Limb (tissue), 2 donors: ENCODE results near the gene REEP1.
"Not testable (repeated sequence)": the region's sequence is repeated elsewhere in the genome, so short reads cannot be mapped to it uniquely, and the experiment has no call there.

ENCODE experiments used
- DNase-seq, 2 donors: peaks; one replicate each; pipeline ENCODE4 v3.0.0-alpha.2; 2016; ENCODE audit errors: extremely low spot score in 2 of 2

REEP1 gene

DNA sequence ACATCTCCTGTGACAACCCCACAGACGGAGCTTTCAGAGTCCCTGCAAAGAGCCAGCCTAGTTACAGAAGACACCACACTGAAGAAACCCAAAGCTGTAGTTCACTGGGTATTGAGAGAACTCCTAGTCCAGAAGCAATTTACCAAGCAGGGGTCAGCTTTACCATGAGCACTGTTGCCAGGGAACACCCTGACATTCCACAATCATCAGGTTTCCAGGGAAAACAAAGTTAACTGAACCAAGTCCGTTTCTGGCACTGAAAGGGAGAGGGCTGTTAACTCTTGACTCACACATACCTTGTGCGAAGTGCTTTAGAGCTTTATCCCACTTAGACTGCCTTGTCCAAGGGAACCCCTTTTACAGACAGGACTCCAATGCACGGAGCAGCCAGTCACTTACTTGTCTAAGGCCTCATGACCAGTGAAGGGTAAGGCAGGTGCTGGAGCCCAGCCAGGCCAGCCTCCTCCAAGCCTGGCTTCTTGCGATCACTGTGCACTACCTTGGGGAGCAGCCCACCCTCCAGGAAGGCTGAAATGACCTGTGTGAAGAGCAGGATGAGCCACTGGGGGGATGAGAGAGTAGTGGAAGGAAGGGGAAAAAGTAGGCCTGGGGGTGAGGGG, 53.9 kb downstream of the REEP1 start:
- DNase-seq = peak in 1 of 2 donors; percentile 42

DNA sequence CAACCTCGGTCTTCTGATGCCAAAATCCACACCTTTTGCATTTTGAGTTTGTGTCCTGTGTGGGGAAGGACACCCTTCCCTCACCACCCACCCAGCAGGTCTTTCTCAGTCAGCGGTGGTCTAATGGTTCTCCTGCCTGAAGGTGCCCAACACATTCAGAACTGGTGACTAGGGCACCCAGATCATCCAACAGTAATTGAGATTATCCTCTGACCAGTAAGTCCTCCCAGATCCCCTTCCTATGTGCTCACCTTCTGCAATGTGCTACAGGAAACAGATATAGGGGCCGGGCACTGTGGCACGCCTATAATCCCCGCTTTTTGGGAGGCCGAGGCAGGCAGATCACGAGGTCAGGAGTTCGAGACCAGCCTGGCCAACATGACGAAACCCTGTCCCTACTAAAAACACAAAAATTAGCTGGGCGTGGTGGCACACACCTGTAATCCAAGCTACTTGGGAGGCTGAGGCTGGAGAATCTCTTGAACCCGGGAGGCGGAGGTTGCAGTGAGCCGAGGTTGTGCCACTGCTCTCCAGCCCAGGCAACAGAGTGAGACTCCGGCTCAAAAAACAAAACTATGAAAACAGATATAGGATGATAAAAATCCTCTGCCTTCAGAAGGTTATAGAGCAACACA, 56.2 kb downstream of the REEP1 start:
- DNase-seq = no peak

DNA sequence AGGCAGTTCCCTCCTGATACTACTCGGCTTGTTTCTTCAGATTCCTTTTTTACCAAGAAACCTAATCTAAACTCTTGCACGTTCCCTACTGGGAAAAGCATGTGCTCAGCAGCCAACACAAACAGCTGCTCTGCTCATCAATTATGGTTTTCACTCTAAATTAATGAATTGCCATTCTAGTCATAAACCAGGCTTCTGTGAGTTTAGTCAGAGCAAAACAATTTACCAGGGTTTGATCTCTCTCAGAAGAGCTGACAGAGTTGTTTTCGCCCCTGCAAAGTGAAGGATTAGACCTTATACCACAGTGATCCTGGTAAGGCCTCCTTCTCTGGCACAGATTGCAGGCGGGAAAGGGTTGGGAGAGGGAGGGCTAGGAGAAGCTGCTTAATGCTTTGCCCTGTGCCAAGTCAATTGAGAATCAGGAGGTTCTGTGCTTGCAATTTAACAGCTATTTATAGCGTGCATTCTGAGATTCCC, 57.2 kb downstream of the REEP1 start:
- DNase-seq = peak; percentile 48 to 63

DNA sequence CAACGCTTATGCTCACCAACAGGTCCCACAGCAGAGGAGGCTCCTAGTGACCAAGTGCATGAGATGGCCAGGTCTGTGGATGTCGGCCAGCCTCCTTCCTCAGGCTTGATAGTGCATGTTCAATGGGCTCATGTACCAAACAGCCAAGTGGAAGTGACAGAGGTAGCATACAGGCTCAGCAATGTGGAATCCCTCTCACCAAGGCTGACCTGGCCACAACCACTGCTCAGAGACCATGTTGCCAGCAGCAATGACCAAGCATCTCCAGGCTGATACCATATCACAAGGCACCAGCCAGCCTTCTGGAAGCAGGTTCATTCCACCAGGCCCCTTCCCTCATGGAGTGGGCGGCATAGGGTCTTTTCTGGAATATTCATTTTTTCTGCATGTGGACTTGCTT, 61.5 kb downstream of the REEP1 start:
- DNase-seq = no peak

DNA sequence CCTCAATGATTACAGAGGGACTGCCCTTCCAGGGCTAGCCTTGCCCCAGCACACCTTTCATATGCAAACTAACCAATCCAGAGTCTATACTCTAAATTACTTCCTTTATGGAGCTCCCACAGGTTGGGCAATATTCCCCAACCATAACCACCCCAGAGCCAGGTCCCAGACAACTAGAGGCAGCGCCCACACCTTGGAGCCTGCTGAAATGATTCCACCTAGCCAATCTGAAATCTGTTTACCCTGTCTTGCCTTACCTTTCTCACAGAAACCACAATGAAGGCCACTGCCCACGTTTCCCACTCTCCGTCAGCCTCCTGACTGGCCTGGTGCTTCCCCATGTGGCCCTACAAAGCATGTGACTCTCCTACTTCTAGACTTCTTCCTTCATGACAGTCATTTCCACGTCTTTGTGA, 62.0 kb downstream of the REEP1 start:
- no peak for DNase-seq

DNA sequence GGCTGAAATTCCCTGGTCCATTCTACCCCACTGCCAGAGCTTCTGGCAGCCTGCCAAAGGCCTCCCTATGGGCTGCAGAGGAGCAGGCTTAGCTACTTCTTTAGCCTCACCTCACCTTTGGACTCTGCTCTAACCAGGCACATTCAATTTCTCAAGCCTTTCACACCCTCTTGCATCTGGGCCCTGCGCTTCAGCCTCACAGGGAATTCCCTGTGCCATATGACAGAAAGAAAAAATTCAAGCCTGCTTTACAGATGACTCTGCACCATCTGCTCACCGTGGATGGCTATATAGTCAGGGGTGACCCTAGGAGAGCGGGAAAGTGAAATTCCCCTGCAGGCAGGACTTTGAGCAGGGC, 62.5 kb downstream of the REEP1 start:
- peak in 1 of 2 donors; percentile 59 for DNase-seq

DNA sequence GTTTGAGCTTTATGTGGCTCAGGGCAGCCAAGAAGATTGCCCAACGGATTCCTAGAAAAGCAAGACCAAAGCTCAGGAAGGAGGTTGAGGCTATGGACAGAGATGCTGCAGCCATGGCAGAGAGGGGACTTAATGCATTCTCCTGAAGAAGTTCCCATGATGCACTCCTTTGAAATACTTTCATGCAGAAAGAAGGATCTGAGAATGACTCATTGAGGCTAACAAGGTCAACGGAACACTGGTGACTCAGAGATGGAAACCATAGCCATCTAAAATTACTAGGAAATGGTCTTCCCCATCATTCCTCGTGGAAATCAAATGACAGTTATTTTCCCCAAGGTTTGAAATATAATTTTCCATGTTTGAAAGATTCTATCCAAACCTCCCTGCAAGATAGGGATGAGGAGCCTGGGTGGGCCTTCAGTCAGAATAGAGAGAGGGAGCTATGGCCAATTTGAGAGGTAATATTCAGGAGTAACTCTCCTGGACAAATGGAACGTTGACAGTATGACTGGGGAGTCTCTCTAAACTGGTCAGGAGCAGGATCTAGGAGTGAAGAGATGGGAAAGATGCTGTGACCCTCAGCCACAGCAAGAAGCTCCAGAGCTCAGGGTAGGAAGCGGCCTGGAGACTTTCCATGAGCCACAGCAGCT, 63.0 kb downstream of the REEP1 start:
- no peak for DNase-seq

DNA sequence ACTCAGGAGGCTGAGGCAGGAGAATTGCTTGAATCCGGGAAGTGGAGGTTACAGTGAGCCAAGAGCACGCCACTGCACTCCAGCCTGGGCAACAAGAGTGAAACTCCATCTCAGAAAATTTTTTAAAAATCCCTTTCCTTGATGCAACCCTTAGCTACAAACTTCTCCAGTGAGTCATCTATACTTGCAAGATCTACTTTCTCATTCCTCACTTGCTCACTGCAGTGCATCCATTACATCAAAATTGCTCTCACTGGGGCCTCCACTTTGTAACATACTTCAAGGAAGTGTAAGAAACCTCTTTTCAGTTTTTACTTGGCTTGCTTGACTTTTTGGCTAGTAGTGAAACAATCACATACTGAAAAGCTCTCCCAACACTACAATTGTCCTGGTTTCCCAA, 65.3 kb downstream of the REEP1 start:
- DNase-seq = no peak

DNA sequence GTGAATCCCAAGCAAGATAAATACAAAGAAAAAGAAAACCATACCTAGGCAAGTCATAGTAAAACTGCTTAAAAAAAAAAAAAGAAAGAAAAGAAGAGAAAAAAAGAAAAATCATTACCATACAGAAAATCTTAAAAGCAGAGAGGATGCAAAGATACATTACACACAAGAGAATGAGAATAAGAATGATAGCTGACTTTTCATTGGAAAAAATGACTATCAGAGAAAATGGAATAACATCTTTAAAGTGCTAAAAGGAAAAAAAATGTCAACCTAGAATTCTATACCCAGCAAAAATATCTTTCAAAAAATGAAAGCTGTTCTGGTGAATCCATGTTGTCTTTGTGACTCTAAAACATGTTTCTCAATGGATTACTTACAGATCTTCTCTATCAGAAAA, 66.2 kb downstream of the REEP1 start:
- no peak for DNase-seq

DNA sequence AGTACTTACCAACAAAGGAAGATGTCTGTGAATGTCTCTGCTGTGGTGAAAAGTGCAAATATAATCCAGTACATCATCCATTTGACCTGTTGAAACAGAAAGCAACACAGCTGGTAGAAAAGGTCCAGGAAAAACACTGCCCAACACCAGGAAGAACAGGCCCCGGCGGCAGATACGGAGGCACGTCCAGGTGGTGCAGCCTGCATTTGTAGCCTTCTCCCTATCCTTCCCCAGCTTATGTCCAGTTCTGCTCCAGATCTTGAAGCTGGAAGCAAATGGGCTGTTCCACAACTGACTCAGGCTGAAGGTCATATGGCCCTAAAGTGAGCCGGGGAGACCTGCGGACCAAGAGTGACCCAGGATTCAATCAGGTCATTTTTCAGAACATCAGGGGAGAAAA, 73.5 kb downstream of the REEP1 start:
- no peak for DNase-seq

DNA sequence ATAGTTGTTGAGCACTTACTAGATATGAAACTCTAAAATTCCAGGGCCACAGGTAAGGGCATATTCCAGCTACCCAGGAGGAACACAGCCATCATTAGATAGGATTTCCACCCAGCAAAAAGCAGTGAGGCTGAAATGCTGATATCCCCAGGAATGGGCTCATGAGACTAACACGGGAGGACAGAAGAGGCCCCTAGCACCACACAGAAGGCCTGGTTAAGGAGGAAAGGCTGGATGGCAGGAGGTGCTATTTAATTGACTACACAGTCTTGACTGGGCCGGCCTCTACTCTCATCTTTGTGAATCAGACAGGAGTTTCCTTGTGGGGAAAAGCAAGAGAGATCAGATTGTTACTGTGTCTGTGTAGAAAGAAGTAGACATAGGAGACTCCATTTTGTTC, 76.4 kb downstream of the REEP1 start:
- DNase-seq = no peak

DNA sequence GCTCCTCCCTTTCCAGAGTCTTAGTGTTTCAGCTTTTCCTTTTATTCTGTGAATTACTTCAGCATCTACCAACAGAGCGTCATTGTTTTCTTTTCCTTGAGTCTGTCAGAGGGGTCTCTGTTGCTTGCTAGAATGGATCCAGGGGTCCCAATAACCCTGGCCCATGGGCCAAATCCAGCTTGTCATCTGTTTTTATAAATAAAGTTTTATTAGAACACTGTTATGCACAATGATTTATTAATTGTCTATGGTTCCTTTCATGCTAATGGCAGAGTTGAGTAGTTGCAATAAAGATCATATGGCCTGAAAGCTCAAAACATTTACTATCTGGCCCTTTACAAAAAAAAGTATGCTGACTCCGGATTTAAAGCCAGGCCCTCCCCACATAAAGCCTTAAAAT, 79.3 kb downstream of the REEP1 start:
- no peak for DNase-seq

DNA sequence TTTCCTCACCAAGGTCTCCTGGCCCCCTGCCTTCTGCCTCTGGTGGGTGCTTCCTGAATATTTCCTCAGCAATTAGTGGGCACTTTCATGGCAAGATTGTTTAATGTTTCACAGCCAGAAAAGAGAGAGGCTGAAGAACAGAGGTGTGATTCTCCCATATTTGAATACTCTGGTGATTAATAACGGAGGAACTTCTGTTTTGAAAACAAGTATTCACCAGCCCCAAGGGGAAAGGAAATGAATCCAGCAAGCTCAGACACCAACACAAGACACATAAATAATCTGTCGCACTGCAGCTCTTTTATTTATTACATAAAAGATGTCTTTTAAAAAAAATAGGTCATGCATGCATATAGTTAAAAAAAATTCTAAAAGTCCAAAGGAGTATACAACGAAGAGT, 80.4 kb downstream of the REEP1 start:
- no peak for DNase-seq

DNA sequence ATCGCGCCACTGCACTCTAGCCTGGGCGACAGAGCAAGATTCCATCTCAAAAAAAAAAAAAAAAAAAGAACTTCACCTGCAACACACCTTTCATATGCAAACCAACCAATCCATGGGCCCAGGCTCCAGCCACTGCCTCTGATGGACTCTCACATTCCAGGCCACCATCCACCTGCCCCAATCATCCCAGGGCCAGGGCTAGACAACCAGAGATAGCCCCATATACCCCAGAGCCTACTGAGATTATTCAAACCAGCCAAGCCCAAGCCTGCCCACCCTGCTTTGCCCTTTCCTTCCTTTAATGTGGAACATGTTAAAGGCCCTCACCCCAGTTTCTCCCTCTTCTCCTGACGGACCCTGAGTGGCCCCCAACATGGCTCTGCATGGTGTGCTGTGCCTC, 81.1 kb downstream of the REEP1 start:
- no peak for DNase-seq

DNA sequence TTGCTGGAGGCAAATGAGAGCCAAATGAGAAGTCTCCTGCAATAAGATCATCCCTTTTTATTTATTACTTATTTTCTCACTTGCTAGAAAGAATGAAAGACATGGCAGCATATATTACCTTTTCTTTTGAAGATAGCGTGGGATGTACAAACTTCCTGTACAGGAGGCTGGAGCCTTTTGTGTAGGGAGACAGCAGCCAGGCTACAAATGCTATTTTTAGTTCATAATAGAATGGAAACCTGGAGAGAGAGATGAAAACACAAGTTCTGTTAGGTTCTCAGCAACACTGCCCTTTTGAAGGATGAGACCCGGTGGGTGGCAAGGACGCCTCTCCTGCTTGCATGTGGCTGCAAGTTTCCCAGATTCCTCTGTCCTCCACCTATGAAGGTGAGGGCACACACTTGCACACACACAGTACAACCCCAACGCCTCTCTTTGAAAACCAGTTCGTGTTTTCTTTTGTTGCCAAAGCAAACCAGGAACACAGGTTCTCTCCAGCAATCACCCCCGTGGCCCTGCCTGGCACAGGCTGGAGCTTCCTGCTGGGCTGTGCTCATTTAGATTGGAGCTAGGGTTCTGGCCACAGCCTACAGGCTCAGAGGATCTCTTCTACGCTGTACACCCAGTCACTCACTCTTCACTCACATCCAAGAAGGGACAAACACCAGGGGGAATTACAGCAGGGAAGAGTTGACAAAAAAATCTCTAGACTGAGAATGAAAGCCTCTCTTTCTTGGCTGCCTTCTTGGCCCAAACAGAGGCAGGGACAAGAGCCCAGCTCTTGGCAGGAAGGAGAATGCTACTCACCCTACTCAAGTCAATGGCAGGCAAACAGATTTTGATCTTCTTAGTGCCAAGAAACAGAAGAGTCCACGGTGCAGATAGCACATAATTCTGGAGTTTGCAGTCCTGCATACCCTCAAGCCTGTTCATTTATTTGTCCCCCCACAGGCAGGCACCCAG, 82.6 kb downstream of the REEP1 start:
- no peak for DNase-seq

DNA sequence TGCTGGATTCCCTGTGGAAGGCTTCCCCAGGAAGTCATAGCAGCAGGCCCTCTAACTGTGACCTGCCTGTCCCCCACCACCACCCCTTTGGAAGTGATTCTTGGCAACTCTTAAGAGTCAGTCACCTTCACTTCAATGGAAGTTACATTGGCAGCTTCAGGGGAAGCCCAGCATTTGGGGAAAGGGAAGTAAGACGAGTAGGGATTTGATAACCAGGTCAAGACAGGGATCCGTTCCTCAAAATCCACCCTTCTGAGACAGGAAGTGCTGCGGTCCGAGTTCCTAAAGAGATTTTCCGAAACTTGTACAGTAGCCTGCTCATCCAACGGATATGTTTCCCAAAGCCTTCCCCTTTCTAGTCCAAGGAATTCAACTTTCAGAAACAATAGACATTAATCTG, 84.0 kb downstream of the REEP1 start:
- DNase-seq = no peak

DNA sequence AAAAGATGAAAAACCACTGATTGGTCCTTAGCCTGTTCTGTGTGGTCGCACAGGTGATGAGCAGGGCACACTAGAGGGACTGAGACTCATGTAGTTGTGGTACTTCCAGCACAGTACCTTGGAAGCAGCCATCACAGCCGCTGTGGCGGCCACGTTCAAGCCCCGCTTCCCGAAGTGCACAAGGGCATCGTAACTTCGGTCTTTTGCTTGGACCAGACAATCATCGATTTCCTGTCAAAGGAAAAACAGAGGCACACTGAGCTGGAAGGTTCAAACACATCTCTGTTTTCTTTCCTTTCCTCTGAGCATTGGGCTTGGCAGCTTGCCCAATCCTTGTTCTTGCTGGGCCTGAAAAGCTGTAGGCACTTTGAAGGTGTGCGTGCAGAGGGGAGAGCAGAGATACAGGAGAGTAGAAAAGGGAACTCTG, 85.6 kb downstream of the REEP1 start:
- no peak for DNase-seq

DNA sequence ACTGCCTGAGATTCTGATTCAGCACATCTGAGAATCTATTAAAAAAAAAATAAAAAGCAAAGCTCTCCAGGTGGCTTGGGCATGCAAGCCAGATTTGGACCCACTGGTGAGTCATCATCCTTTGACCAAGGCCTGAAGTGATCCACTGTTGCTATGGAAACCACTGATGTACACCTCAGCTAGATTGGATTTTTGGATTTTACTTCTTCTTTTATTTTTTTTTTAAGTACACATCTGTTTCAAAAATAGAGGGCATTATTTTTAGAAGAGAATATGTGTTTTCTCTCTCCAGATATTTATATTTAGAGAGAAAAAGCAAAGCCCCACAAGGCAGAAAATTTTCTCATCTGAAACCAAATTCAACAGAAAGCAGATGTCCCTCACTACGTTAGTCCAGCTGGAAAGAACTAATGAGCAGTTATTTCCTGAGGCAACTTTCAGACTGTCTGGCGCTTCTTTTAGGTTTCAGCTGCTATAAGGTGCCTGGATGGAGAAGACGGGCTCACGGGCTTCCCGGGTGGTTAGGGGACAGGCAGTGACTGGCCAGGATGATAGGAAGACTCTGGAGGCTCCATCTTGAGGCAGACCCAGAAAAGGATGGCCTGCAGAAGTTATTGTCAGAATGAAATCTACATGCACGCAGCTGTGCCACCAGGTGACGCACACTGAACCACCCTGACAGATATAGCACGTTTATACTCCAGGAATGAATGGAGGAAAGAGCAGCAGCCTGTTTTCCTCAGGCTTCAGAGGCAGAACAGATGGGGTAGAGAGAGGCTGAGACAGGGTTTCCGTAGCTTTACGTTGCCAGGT, 87.6 kb downstream of the REEP1 start:
- peak; percentile 50 to 80 for DNase-seq

DNA sequence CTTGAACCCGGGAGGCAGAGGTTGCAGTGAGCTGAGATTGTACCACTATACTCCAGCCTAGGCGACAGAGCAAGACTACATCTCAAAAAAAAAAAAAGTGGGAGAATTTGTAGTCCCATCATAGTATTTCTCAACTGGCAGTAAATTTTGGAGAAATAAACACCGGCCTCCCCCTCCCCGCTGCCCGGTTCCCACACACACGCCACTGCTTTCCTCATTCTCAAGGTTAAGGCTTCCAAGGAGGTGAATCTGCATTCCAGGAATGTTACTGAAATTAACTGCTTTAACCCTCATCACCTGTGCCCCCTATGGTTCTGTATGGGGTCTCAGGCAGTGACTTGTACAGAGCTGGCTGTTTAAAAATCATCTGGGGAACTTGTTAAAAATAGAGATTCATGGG, 88.2 kb downstream of the REEP1 start:
- no peak for DNase-seq

DNA sequence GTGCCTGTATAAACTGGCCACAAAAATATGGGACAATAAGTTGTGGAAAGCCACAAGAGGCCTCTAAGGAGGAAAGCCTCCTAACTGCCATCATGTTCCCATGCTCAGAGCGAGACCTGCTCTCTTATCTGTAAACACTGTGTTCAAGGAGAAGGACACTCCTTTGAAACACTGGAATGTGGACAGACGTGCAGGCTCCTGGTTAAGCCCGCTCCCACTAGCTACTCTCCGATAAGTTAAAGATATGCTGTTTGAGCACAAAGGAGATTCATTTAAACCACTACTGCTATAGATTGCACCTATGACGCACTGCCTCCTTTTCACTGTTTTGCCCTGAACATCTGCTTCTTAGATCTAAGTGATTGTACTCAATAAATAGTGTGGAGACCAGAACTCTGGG, 92.2 kb downstream of the REEP1 start:
- DNase-seq = not testable (repeated sequence)

DNA sequence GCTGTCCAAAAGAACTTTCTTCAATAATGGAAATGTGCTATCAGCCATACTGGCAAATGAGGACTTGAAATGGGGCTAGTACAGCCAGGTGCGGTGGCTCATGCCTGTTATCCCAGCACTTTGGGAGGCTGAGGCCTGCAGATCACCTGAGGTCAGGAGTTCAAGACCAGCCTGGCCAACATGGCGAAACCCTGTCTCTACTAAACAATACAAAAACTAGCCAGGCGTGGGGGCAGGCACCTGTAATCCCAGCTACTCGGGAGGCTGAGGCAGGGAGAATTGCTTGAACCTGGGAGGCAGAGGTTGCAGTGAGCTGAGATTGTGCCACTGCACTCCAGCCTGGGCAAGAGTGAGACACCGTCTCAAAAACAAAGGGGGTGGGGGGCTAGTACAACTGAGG, 92.6 kb downstream of the REEP1 start:
- not testable (repeated sequence) for DNase-seq
